ENCODE data around the gene DMKN. TPM values are rescaled to one million over a fixed set of nuclear protein-coding genes. Genes with fewer than 3 reads are reported as not detected.
A peak's percentile ranks its signal among the peaks of the same experiment; 100 is the strongest.

DMKN gene
- total and polyA plus RNA-seq, 2 experiments from 2014 or later, result 220 to 289 TPM

DNA sequence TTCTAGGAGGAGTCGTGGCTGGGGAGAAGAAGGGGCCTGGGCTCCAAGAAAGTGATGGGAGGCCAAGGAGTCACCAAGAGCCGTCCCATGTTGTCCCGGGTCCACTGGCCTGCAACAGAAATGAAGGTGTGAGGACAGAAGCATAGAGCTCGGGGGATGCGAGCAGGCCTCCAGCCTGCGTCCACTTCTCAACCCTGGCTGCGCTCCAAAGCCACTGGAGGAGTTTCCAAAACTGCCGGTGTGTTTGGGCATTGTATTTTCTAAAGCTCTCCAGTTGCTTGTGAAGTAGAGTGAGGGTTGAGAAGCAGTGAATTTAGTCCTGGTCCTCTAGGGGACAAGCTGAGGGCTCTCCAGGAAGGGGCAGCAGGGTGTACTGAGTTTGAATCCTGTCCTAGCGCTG is 52.4 kb downstream of the DMKN start:
- no peak overlapping the region for H3K4me3 ChIP-seq
- no peaks in the 10 kb centered on the region for H3K9me3 ChIP-seq (ENCODE audit: low read depth)
- TF ChIP-seq, protein P1, sequence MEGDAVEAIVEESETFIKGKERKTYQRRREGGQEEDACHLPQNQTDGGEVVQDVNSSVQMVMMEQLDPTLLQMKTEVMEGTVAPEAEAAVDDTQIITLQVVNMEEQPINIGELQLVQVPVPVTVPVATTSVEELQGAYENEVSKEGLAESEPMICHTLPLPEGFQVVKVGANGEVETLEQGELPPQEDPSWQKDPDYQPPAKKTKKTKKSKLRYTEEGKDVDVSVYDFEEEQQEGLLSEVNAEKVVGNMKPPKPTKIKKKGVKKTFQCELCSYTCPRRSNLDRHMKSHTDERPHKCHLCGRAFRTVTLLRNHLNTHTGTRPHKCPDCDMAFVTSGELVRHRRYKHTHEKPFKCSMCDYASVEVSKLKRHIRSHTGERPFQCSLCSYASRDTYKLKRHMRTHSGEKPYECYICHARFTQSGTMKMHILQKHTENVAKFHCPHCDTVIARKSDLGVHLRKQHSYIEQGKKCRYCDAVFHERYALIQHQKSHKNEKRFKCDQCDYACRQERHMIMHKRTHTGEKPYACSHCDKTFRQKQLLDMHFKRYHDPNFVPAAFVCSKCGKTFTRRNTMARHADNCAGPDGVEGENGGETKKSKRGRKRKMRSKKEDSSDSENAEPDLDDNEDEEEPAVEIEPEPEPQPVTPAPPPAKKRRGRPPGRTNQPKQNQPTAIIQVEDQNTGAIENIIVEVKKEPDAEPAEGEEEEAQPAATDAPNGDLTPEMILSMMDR (IDR thresholded peaks at IDR 0.05; ENCODE audit: low read depth, low read length), result no peak
- H3K36me3 ChIP-seq, result no peaks in the 10 kb centered on the region
- H3K4me1 ChIP-seq (ENCODE audit: low read depth), result peaks cover 5% of the 10 kb centered on the region
- no peak for DNase-seq (ENCODE audit: low read depth in 1 of 2, low spot score in 1 of 2)
- no peaks in the 10 kb centered on the region for H3K27me3 ChIP-seq
- H3K27ac ChIP-seq, result no peak overlapping the region

DNA sequence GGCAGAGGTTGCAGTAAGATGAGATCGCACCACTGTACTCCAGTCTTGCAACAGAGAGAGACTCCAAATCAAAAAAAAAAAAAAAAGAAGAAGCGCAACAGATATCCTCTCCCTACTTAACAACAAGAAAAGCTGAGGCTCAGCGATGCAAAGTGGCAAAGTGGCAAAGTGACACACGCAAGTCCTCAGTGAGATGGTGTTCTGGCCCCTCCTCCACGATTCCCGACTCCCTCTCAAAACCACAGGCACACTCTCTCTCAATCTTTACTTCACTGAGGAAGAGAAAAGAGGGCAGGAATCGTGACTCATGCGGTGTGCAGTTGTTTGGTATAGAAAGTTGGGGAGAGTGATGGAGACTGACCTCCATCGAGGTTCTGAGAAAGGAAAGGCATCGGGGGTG is 52.8 kb downstream of the DMKN start:
- TF ChIP-seq, protein P1 (IDR thresholded peaks at IDR 0.05; ENCODE audit: low read depth, low read length), result no peak
- Histone ChIP-seq H3K36me3 (no peaks in the 10 kb centered on the region), H3K27ac (no peak overlapping the region), H3K4me3 (no peak overlapping the region), H3K4me1 (ENCODE audit: low read depth) (peaks cover 5% of the 10 kb centered on the region), H3K9me3 (ENCODE audit: low read depth) (no peaks in the 10 kb centered on the region), H3K27me3 (no peaks in the 10 kb centered on the region)
- peak in 1 of 2 donors; percentile 66 for DNase-seq (ENCODE audit: low read depth in 1 of 2, low spot score in 1 of 2)

DNA sequence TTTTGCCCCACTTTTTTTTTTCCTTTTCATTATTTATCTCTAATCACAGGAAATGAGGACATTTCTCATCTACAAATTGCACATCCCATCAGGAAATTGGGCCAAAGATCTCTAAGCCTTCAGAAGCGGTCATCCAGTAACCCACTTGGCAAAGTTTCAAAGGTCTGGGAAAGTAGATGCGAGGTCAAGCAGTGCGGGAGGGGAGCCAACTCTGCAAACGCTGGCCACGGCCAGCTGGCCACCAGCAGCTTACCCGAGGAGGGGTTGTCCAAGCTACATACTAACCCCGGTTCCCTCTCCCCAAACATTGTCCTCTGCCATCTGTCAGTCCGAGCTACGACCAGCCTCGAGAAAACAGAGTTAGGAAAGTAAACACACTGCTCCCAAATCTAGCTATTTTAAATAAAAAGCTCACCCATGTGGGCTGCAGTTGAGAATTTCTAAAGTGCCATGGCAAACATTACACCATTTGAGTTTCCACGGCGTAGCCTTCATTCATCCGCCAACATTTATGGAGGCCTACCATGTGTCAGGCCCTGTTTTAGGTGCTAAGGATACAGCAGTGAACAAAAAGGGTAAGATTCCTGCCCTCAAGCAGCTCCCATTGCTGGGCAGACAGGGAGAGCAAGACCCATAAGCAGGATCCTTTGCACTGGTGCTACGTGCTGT is 53.9 kb downstream of the DMKN start:
- H3K4me3 ChIP-seq, result no peak overlapping the region
- no peaks in the 10 kb centered on the region for H3K9me3 ChIP-seq (ENCODE audit: low read depth)
- TF ChIP-seq, protein P1 (IDR thresholded peaks at IDR 0.05; ENCODE audit: low read depth, low read length), result no peak
- no peaks in the 10 kb centered on the region for H3K27me3 ChIP-seq
- peak in 1 of 2 donors; percentile 89 for DNase-seq (ENCODE audit: low read depth in 1 of 2, low spot score in 1 of 2)
- H3K36me3 ChIP-seq, result no peaks in the 10 kb centered on the region
- peaks cover 5% of the 10 kb centered on the region for H3K4me1 ChIP-seq (ENCODE audit: low read depth)
- no peak overlapping the region for H3K27ac ChIP-seq

DNA sequence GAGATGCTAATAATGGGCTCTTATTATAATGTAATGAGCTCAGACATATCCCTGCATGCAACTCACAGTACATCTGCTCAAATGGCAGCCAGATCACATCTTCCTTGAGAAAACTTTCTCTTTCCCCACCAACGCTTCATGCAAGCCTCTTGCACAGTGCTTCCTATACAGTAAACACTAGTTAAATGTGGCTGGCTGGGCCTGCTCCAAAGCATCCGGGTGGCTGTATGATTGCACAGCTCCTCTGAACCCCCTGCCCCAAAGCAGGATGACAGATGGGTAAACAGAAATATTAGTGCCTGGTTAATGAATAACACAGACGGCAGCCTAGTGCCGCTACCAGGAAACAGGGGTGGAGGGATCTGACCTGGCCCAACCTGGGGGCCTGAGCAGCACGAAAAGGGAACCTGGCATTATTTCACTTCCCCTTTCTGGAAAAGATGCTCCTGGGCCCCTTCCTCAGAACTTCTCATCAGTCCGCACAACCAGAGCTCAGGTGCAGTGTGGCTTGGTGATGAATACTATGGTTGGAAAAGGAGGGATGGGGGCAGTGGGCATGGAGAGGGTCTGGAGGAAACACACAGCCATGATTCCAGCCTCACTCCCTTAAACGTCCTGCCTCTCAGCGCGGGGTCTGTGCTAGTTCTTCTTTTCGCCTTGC is 54.6 kb downstream of the DMKN start:
- Histone ChIP-seq H3K27me3 (no peaks in the 10 kb centered on the region), H3K27ac (no peak overlapping the region), H3K9me3 (ENCODE audit: low read depth) (no peaks in the 10 kb centered on the region), H3K36me3 (no peaks in the 10 kb centered on the region), H3K4me1 (ENCODE audit: low read depth) (peaks cover 5% of the 10 kb centered on the region), H3K4me3 (no peak overlapping the region)
- DNase-seq (ENCODE audit: low read depth in 1 of 2, low spot score in 1 of 2), result no peak
- TF ChIP-seq, protein P1 (IDR thresholded peaks at IDR 0.05; ENCODE audit: low read depth, low read length), result no peak

DNA sequence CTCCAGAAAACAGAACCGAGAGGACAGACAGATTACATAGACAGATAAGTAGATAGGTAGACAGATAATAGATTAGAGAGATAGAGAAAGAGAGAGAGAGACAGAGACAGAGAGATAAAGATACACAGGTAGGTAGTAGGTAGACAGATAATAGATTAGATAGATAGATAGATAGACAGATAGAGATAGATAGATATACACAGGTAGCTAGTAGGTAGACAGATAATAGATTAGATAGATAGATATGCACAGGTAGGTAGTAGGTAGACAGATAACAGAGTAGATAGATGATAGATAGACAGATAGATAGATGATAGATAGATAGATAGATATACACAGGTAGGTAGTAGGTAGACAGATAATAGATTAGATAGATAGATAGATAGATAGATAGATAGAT is 55.3 kb downstream of the DMKN start:
- H3K4me1 ChIP-seq (ENCODE audit: low read depth), result peaks cover 5% of the 10 kb centered on the region
- no peaks in the 10 kb centered on the region for H3K9me3 ChIP-seq (ENCODE audit: low read depth)
- DNase-seq (ENCODE audit: low read depth in 1 of 2, low spot score in 1 of 2), result no peak
- TF ChIP-seq, protein P1 (IDR thresholded peaks at IDR 0.05; ENCODE audit: low read depth, low read length), result no peak
- no peak overlapping the region for H3K27ac ChIP-seq
- H3K27me3 ChIP-seq, result no peaks in the 10 kb centered on the region
- no peaks in the 10 kb centered on the region for H3K36me3 ChIP-seq
- H3K4me3 ChIP-seq, result no peak overlapping the region
